ENCODE data around the gene FAM200B.

GRCh38 chr4:15652191-15652590 lies 29.4 kb upstream of the FAM200B start:
- TF ChIP-seq CTCF (IDR thresholded peaks at IDR 0.05; ENCODE audit: low read depth, low read length, poor library complexity, severe bottlenecking) = no peak
- TF ChIP-seq EZH2phosphoT487 (IDR thresholded peaks at IDR 0.05; ENCODE audit: borderline replicate concordance, low read length) = no peak
